ENCODE measurements around the gene ADAMTSL5.

DNA sequence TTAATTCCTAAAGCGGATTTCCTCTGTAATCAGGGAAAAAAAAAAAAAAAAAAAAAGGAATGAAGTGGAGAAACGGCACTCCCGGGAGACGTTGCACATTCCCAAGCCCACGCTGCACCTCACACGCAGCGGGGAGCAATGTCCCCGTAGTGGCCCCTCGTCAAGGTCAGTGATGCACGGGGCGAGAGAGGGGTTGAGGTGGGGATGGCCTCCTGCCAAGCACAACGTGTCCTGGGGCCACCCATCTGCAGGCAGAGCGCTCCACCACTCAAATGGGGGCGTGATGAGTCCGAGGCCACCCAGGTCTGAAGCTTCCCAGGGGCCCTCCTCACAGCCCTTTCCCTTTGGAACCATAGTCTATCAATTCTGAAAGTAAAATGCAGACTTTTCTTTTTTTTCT, 26.2 kb upstream of the ADAMTSL5 start:
- TF ChIP-seq CTCF (IDR thresholded peaks at IDR 0.05) (no peak), POLR2A (IDR thresholded peaks at IDR 0.05) (no peak)

Measured in esophagus squamous epithelium (tissue), 4 donors.